Measurements from ENCODE around the gene MTARC2. TPM values are rescaled to one million over a fixed set of nuclear protein-coding genes. Genes with fewer than 3 reads are reported as not detected.
"Not testable (repeated sequence)": the region's sequence is repeated elsewhere in the genome, so short reads cannot be mapped to it uniquely, and the experiment has no call there.

MTARC2 gene
- total RNA-seq, 1 donor from 2014 or later, result 8.2 TPM

GRCh38 chr1:220732621-220733020 lies 15.5 kb upstream of the MTARC2 start:
- DNase-seq, result no peak

- peak; percentile 72 for DNase-seq
These were observed 15.0 kb upstream of the MTARC2 start for GRCh38 chr1:220733086-220733601.

GRCh38 chr1:220734571-220735326 lies 13.4 kb upstream of the MTARC2 start:
- DNase-seq, result no peak

GRCh38 chr1:220736283-220736682 lies 11.8 kb upstream of the MTARC2 start:
- DNase-seq, result not testable (repeated sequence)

- no peak for DNase-seq
These were observed 6.8 kb upstream of the MTARC2 start for GRCh38 chr1:220741349-220741748.

GRCh38 chr1:220741825-220742224 lies 6.3 kb upstream of the MTARC2 start:
- no peak for DNase-seq

GRCh38 chr1:220742520-220742919 lies 5.6 kb upstream of the MTARC2 start:
- DNase-seq, result no peak

GRCh38 chr1:220746851-220747250 lies 1.3 kb upstream of the MTARC2 start:
- no peak for DNase-seq

GRCh38 chr1:220747437-220748088 lies 559 bp upstream of the MTARC2 start:
- DNase-seq, result no peak

- no peak for DNase-seq
These were observed 814 bp downstream of the MTARC2 start for GRCh38 chr1:220748936-220749335.

GRCh38 chr1:220750131-220750515 lies 2.0 kb downstream of the MTARC2 start:
- DNase-seq, result peak; percentile 8

GRCh38 chr1:220751111-220751510 lies 3.0 kb downstream of the MTARC2 start:
- DNase-seq, result no peak

GRCh38 chr1:220754212-220754917 lies 6.2 kb downstream of the MTARC2 start:
- no peak for DNase-seq

GRCh38 chr1:220754918-220755295 lies 6.8 kb downstream of the MTARC2 start:
- DNase-seq, result no peak

- no peak for DNase-seq
These were observed 7.2 kb downstream of the MTARC2 start for GRCh38 chr1:220755309-220755708.

GRCh38 chr1:220757441-220757840 lies 9.3 kb downstream of the MTARC2 start:
- no peak for DNase-seq

GRCh38 chr1:220759147-220759546 lies 11.0 kb downstream of the MTARC2 start:
- no peak for DNase-seq

- no peak for DNase-seq
These were observed 13.7 kb downstream of the MTARC2 start for GRCh38 chr1:220761688-220762427.

GRCh38 chr1:220764757-220765156 lies 16.6 kb downstream of the MTARC2 start:
- no peak for DNase-seq

- no peak for DNase-seq
These were observed 19.4 kb downstream of the MTARC2 start for GRCh38 chr1:220767312-220768125.

GRCh38 chr1:220768126-220768601 lies 20.0 kb downstream of the MTARC2 start:
- DNase-seq, result no peak
